T-helper 22 cell (primary cell): ENCODE results near the gene CRKL.

Experiments
- DNase-seq: peaks from one replicate; pipeline ENCODE4 v3.0.0-alpha.2; 2020; ENCODE audit warnings: low read depth

CRKL gene

DNA sequence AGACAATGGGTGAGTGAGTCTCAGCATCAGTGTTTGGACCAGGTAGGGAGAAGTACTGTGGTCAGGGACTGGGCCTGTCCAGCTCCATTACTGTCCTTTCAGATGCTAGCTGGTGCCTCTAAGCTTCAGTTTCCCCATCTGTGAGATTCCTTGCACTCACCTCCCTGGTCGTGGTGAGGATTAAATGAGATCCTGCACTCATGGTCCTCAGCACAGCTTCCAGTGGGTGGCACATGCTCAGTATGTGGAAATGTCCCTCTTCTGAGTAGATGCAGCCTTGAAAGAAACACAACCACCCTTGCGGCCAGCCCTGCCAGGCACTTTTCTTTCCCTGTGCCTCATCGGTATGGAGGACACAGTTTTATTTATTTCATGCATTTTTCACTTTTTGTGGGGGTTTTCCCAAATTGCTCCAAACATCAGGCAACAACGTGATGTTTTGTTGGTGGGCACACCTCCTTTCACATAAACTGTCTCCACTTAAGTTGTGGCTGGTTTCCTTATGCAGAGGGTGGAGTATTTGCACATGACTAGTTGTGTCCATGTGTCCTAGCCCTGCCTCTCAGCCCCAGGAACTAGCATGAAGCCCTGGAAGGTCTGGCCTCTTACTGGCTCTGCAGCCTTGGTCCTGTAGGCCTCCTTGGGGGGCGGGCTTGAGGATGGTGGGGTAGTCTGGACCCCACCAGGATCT, 66.0 kb downstream of the CRKL start:
- no peak for DNase-seq

DNA sequence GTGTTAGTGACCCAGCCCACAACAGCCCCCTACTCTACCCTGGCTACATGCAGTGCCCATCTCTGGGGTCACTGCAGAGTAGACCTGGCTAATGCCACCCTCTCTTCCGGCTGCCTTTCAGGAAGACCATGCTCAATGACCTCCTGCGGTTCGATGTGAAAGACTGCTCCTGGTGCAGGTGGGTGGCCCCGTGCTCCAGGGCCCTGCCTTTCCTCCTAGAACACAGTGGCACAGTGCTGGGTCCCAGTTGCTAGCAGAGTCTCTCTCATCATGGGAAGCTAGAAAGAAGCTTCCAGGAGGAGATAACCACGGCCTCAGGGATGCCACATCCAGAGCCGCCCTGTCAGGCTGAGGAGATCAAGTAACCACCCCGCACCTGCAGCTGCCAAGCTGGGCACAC, 68.5 kb downstream of the CRKL start:
- DNase-seq = no peak

DNA sequence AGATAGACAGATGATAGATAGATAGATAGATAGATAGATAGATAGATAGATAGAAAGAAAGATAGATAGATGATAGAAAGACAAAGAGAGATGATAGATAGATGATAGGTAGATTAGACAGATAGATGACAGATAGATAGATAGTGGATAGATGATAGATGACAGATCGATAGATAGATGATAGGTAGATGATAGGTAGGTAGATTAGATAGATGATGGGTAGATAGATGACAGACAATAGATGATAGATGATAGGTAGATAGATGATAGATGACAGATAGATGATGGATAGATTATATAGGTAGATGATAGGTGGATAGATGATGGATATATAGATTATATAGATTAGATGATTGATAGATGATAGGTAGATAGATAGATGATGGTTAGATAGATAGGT, 69.2 kb downstream of the CRKL start:
- no peak for DNase-seq

DNA sequence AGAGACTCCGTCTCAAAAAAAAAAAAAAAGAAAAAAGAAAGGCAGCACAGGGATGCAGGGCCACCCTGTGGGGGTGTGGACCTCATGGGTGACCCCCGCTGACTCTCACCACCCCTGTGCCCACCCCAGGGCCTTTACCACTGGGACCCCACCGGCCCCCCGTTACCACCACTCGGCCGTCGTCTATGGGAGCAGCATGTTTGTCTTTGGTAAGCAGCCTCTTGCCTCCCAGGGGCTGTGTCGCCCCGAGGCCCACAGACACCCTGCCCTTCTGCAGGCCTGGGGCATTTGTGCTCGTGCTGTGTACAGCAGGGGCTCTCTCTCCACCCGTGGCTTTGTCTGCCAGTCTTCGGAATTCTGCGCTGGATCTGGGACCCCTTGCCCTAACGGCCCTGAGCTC, 70.2 kb downstream of the CRKL start:
- DNase-seq = no peak

DNA sequence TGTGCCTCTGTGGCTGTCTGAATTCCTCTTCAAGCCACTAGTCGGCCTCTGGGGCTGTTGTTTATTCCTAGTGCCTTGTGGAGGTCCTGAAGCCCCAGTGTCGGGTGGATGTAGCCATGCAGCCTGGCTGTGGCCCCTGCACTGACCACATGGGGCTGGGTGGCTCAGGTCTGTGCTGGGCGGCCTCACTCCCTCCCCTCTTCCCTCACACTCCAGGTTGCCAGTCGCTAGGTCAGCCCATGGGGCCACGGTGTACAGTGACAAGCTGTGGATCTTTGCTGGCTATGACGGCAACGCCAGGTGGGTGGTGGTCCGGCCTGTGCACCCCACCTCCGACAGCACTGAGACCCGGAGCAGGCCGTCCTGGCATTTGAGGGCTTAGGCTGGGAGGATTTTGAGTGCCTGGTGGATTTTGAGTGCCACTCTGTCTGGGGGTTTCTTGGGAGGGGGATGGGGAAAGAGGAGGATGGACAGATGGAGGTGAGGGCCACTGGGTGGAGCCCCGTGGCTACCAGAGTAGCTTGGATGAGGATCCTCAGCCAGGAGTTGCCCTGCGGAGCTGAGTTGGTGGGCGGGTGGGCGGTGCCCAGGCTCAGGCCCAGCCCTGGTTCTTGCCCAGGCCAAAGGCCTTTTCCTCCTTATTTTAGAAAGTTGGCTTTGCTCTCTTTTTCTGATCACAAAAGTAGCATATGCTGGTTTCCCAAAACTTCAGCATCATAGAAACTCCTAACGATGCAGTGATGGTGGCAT, 71.5 kb downstream of the CRKL start:
- DNase-seq = no peak

DNA sequence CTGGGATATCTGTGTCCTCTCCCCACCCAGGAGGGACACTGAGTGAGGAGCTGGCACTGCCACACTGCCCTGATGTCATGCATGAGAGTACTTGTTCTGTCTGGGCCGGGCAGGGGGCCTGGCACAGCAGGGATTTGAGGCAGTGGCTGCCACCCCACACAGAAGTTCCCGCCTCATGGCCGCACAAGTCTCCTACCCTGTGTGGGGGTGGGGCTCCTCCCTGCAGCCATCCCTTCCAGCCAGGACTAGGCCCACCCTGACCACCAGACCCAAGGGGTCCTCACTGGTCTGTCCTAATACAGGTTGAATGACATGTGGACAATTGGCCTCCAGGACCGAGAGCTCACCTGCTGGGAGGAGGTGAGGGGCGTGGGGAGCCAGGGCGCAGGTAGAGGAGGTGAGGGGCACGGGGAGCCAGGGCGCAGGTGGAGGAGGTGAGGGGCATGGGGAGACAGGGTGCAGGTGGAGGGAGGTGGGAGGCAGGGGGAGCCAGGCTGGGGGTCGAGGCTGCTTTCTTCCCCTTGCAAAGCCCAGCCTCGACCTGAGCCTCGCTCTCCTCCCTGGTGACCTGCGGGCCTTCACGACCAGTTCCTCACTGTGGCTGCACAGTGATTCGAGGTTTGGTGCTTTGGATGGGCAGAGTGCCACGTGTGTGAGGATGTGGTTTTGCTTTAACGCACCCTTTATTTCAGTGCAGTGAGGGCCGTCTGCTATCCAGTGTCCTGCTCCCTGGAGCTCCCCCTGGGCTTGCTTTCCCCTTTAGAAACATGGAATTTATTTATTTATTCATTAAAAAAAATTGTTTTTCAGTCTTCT, 72.3 kb downstream of the CRKL start:
- DNase-seq = no peak

DNA sequence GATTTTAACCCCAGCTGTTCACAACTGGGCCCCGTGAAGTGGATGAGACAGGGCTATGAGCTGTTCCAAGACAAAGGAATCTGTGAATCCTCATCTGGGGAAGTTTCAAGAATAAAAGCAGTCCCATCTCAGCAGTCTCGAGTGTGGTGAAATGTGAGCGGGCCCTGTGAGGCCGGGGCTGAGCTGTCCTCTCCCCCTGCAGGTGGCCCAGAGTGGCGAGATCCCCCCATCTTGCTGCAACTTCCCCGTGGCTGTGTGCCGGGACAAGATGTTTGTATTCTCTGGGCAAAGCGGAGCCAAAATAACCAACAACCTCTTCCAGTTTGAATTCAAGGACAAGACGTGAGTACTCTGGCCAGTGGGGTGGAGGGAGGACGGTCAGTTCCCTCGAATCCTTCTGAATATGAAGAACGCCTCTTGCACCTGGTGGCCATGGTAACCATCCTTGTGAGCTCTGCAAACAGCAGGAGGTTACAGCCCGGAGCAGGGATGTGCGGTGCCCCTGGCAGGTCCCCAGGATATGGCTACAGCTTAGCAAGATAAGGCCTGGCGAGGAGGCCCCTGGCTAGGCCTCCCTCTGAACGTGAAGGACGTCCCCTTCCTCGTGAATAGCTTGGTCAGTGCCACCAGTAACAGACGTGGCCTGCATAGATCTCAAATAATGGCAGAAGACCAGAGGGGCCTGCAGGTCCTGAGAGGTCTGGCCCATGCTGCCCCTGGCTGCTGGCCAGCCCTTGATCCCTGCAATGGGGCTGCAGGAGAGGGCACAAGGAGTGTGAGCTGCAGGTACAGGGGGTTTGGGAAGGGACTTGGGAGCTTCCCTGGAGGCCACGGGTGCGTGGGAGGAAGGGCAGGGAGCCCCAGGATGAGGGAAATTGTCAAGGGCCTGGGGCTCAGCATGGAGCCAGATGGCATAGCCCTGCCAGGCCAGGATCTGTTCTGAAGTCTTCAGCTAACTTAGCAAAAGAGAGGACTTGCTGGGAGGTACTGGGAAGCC, 73.3 kb downstream of the CRKL start:
- DNase-seq = no peak

DNA sequence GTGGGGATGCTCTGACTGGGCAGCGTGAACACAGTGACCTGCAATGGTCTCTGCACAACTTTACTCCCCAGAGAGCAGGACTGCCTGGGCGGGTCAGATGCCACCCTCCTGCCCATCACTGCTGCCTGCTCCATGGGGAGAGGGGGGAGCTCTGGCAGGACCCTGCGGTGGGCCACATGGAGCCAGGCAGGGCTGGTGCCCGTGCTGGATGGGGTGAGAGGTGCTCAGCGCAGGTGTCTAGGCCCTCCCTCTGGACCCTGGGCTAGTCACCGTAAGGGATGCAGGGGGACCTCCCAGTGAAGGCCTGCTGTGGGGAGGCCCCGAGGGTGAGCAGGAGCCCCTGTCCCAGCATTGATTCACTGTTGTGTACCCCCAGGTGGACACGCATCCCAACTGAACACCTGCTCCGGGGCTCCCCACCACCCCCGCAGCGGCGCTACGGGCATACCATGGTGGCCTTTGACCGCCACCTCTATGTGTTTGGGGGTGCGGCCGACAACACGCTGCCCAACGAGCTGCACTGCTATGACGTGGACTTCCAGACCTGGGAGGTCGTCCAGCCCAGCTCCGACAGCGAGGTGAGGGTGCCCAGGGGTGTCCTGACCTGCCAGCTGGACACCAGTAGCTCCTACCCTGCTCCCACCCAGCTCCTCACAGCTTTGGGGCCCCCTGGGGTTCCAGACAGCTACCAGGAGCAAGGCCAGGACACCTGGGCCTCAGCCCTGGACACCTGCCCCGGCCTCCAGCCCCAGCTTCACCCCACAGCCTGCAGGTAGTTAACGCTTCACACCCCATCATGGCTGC, 74.2 kb downstream of the CRKL start:
- DNase-seq = no peak

DNA sequence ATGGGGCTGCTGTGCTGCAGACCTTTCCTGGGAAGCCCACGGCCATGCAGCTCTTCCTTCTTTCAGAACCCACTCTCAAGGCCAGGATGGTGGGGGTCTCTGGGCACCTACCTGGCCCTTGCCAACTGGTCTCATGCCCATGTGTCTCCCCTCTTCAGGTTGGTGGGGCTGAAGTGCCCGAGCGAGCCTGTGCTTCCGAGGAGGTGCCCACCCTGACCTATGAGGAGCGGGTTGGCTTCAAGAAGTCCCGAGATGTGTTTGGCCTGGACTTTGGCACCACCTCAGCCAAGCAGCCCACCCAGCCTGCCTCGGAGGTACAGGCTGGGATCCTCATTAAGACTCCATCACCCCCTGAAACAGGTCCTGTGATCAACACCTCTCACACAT, 74.8 kb downstream of the CRKL start:
- no peak for DNase-seq

DNA sequence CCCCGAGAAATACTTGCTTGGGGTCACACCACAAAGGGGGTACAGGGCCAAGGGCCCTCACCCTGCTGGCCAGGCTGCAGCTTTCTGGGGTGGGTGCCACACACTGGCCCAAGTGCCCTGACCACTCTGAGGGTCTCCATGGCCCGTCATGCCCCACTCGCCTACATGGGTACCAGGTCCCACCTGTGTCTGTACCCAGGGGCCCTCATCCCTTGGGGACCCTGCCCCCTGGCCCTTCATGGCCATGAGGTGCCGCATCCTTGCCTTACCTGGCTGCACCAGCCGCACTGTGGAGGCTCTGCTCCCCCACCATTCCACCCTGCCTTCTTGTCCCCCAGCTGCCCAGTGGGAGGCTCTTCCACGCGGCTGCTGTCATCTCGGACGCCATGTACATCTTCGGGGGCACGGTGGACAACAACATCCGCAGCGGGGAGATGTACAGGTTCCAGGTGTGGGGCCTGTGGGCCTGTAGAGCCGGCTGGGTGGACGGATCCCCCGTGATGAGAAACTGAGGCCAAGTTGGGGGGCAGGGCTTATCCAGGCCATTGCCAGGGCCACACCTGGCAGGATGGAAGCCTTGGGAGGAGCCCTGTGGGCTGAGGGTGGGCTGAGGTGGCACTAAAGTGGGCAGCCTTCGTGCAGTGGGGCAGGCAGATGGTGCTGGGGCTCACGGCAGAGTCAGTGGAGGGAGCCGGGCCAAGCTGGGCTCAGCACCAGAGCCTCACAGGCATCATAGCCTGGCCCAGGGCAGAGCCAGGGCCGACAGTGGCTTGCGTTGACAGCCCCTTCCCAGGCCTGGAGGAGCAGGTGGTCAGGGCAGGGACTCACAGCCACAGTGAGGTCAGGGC, 75.5 kb downstream of the CRKL start:
- DNase-seq = no peak

DNA sequence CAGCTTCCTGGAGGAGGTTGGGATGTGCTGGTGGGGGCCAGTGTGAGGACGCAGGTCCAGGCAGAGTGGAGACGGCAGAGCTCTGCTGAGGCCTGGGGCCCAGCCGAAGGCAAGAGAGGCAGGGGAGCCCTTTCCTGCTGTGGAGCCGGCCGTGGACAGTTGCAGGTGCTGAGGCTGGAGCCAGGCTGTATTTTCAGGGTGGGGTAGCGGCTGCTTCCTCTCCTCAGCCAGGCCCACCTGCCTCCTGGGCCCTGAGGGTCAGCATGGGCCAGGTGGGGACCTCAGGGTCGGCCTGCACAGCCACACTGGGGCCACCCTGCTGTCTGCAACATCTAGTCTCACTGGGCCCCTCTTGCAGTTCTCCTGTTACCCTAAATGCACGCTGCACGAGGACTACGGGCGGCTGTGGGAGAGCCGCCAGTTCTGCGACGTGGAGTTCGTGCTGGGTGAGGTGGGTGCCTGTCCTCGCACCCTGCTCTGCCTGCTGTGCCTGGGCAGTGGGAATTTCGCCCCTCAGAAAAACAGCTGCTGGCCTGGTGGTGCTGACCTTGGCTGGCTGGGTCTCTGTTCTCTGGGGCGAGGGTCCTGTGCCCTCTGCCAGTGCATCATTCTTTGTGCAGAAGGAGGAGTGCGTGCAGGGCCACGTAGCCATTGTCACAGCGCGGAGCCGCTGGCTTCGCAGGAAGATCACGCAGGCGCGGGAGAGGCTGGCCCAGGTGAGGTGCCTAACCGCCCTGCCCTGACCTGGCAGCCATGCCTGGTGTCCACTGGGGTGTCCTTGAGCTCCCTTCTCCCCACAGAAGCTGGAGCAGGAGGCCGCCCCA, 76.3 kb downstream of the CRKL start:
- no peak for DNase-seq

DNA sequence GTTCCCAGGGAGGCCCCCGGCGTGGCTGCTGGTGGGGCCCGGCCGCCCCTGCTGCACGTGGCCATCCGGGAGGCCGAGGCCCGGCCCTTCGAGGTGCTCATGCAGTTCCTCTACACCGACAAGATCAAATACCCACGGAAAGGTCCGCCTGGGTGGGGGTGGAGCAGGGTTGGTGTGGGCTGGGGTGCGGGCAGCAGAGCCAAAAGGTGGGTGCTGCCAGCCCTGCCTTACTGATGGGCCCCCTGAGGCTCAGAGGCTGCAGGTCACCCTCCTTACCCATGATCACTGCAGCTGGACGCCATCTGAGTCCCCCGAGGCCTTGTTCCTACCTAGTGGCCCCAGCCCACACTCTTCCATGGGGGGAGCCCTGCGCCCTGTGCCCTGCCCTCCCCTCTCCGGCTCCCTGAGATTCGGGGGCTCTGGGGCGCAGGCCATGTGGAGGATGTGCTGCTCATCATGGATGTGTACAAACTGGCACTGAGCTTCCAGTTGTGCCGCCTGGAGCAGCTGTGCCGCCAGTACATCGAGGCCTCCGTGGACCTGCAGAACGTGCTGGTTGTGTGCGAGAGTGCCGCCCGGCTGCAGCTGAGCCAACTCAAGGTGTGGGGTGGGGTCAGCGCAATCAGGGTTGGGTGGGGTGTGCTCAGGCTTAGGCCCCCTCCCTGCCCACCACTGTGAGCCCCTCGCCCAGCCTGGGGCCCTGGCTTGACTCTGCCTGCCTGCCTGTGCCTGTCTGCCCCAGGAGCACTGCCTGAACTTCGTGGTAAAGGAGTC, 77.1 kb downstream of the CRKL start:
- DNase-seq = no peak

DNA sequence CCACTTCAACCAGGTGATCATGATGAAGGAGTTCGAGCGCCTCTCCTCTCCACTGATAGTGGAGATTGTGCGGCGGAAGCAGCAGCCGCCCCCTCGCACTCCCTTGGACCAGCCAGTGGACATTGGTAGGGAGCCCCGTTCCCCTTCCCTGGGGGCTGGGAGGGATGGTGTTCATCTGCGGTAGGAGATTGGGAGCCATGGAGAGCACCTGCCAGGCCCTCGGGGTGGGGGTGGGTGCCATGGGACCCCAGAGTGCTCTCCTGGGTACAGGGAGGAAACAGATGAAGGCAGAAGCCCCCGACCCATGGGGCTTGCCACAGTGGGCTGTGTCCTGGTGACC, 77.7 kb downstream of the CRKL start:
- no peak for DNase-seq

DNA sequence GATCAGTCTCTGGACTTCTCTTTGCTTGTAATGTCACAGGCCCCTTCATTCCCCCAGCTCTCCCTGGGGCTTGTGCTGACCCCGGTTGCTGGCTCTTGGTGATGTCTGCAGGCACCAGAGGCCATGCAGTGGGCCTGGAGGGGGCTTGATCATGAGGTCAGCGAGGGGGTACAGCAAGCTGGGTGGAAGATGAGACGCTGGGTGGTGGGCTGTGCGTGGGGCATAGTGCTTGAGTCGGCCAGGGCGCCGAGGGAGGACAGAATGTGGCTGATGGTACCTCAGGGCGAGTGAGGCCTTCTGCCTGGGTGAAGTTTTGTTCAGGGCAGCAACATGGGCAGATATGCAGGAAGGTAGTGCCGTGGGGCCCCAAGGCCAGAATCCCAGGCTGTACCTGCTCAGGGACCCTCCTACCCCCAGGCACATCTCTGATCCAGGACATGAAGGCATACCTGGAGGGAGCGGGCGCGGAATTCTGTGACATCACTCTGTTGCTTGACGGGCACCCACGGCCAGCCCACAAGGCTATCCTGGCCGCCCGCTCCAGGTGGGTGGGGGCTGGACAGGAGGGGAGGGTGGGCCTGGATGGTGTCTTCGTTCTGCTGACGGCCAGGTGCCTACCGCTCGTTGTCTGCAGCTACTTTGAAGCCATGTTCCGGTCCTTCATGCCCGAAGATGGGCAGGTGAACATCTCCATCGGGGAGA, 78.3 kb downstream of the CRKL start:
- no peak for DNase-seq

DNA sequence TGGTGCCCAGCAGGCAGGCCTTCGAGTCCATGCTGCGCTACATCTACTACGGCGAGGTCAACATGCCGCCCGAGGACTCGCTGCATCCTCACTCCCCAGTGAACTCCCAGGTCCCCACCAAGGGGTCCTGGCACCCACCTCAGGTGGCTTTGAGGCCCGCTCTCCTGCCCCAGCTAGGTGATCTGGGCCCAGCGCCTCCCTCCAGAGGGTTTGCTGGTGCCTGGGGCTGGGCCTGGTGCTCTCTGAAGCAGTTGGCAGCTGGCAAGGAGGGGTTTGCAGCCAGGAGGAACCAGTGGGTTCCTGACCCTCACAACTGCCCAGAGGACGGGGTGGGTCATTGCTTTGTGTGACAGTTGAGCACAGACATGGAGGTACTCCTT, 78.8 kb downstream of the CRKL start:
- no peak for DNase-seq

DNA sequence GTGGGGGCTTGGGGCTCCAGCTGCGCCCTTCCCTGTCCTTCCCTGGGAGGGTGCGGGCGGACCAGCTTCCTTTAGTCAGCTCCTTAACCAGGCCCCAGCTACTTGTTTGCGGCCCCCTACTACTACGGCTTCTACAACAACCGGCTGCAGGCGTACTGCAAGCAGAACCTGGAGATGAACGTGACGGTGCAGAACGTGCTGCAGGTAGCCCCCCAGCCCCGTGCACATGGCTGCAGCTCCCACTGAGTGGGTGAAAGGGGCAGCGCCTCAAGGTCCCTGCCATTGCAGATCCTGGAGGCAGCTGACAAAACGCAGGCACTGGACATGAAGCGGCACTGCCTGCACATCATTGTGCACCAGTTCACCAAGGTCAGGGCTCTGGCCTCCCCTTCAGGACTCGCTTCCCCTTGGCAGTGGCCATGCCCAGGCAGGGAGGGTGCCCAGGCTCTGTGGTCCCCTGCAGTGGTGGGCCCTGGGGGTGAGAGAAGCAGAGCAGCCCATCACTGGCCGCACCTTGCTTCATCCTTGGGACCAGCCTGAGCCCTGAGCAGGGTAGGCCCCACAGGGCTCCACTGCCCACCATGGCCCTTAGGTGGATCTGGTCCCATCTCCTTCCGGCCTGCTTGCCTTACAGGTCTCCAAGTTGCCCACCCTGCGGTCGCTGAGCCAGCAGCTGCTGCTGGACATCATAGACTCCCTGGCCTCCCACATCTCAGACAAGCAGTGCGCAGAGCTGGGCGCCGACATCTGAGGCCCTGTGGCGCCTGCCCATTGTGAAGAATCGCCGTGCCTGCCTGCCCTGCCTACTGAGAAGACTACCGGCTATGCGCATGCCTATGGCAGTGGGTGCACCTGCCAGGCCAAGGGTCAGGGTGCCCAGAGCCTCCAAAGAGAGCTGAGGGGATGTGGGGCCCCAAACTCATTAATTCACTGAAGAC, 79.7 kb downstream of the CRKL start:
- DNase-seq = no peak
